ES-I3 (cell line): ENCODE data around the gene ST8SIA4.

Source experiments
- H3K36me3 ChIP-seq: 2 replicates; pipeline ENCODE4 v1.6.1; 2013; ENCODE audit warnings: mild to moderate bottlenecking, low read length, control low read depth, moderate library complexity; ENCODE audit not compliant: insufficient read depth
- H3K4me1 ChIP-seq: 2 replicates; pipeline ENCODE4 v1.6.1; 2013; ENCODE audit warnings: mild to moderate bottlenecking, control low read depth, low read length; ENCODE audit not compliant: insufficient read depth
- H3K9ac ChIP-seq: 2 replicates; pipeline ENCODE4 v1.6.1; 2013; ENCODE audit warnings: low read depth, mild to moderate bottlenecking, low read length, moderate library complexity
- H3K9me3 ChIP-seq: 2 replicates; pipeline ENCODE4 v1.6.1; 2013; ENCODE audit warnings: mild to moderate bottlenecking, low read length, moderate library complexity; ENCODE audit not compliant: control insufficient read depth, insufficient read depth

Gene ST8SIA4

GRCh38 chr5:100855937-100856430, 47.1 kb downstream of the ST8SIA4 start:
- Histone ChIP-seq H3K36me3 (no peaks in the 10 kb centered on the region), H3K9ac (no peak overlapping the region), H3K9me3 (no peaks in the 10 kb centered on the region), H3K4me1 (no peaks in the 10 kb centered on the region)

GRCh38 chr5:100855295-100855694, 47.8 kb downstream of the ST8SIA4 start:
- Histone ChIP-seq H3K4me1 (no peaks in the 10 kb centered on the region), H3K36me3 (no peaks in the 10 kb centered on the region), H3K9me3 (no peaks in the 10 kb centered on the region), H3K9ac (no peak overlapping the region)

- Histone ChIP-seq H3K4me1 (no peaks in the 10 kb centered on the region), H3K9me3 (no peaks in the 10 kb centered on the region), H3K9ac (no peak overlapping the region), H3K36me3 (no peaks in the 10 kb centered on the region)
Observed at GRCh38 chr5:100854591-100854990, 48.5 kb downstream of the ST8SIA4 start.

DNA sequence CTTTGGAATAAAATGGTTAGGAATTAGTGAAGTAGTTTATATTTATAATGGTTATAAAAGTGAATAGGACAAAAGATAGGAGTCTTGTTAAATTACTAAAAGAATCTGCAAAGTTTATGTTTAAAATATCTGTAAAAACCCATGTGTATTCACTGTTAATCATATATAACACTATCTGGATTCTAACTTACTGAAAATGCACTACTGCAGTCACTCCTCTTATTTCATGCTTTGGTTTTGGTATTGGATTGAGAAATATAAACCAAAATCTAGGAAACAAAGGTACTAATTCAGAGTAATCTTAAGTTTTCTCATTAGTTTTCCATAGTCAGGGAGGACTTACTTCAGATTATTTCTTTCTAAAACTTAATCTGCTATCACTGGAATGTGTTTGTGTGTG, 49.5 kb downstream of the ST8SIA4 start:
- no peak overlapping the region for H3K9ac ChIP-seq
- no peaks in the 10 kb centered on the region for H3K36me3 ChIP-seq
- no peaks in the 10 kb centered on the region for H3K4me1 ChIP-seq
- H3K9me3 ChIP-seq: no peaks in the 10 kb centered on the region

- Histone ChIP-seq H3K4me1 (no peaks in the 10 kb centered on the region), H3K9me3 (no peaks in the 10 kb centered on the region), H3K36me3 (no peaks in the 10 kb centered on the region), H3K9ac (no peak overlapping the region)
Observed at GRCh38 chr5:100852988-100853449, 50.1 kb downstream of the ST8SIA4 start.

GRCh38 chr5:100852051-100852450, 51.0 kb downstream of the ST8SIA4 start:
- Histone ChIP-seq H3K9ac (no peak overlapping the region), H3K4me1 (no peaks in the 10 kb centered on the region)

DNA sequence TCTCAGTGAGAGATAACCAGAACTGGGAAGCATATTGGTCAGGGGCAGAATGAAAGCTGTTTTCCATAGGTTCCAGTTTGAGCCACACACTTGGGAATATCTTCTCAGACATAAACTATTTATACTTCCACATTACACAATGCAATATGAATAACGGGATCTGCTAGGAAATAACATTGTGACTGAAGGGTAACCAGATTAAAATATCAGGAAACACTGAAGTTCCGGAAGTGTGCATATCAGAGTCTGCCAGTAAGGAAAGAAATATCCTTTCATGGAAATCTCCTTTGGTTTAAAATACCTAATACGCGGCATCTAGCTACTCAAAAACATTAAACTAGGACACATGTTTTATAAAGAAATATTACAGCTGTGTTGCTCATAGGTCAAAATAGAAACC, 56.3 kb downstream of the ST8SIA4 start:
- no peaks in the 10 kb centered on the region for H3K9me3 ChIP-seq
- no peaks in the 10 kb centered on the region for H3K36me3 ChIP-seq
- H3K9ac ChIP-seq: no peak overlapping the region
- no peaks in the 10 kb centered on the region for H3K4me1 ChIP-seq

More at GRCh38 chr5:100852051-100852450, 51.0 kb downstream of the ST8SIA4 start:
- Histone ChIP-seq H3K9me3 (no peaks in the 10 kb centered on the region), H3K36me3 (no peaks in the 10 kb centered on the region)

- H3K9me3 ChIP-seq: no peaks in the 10 kb centered on the region
- peaks cover 11% of the 10 kb centered on the region for H3K4me1 ChIP-seq
- no peak overlapping the region for H3K9ac ChIP-seq
- no peaks in the 10 kb centered on the region for H3K36me3 ChIP-seq
Observed at GRCh38 chr5:100842080-100842479, 61.0 kb downstream of the ST8SIA4 start.

DNA sequence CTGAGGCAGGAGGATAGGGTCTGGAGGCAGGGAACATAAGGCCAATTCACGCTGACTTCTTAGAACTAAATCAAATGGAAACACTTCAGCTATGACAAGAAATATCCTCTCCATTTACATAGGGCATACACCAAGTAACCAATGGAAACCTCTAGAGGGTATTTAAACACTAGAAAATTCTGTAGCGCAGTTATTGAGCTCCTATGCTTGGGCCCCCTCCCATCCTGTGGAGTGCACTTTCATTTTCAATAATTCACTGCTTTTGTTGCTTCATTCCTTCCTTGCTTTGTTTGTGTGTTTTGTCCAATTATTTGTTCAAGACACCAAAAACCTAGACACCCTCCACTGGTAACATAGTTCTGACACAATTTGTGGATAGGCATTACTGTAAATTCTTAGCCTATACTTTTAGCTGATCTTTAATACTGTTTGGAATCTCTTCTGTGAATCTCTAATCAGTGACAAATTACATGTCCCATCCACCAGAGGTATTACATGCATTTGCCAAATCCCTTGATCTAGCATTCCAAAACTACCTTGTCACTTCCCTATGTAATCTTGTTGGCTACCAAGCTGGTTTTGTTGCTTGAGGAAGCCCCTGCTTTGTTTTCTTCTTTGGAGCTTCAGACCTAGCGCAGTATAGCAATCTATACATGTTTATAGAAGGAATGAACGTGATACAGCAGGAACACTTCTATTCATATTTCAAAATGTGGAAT, 61.6 kb downstream of the ST8SIA4 start:
- Histone ChIP-seq H3K4me1 (peaks cover 11% of the 10 kb centered on the region), H3K9me3 (no peaks in the 10 kb centered on the region)

GRCh38 chr5:100840789-100841188, 62.3 kb downstream of the ST8SIA4 start:
- Histone ChIP-seq H3K9me3 (no peaks in the 10 kb centered on the region), H3K9ac (no peak overlapping the region), H3K4me1 (peaks cover 11% of the 10 kb centered on the region), H3K36me3 (no peaks in the 10 kb centered on the region)

More for the DNA sequence above, 61.6 kb downstream of the ST8SIA4 start:
- Histone ChIP-seq H3K36me3 (no peaks in the 10 kb centered on the region), H3K9ac (no peak overlapping the region)

- no peaks in the 10 kb centered on the region for H3K36me3 ChIP-seq
- H3K4me1 ChIP-seq: peaks cover 11% of the 10 kb centered on the region
- H3K9ac ChIP-seq: no peak overlapping the region
- H3K9me3 ChIP-seq: no peaks in the 10 kb centered on the region
Observed at GRCh38 chr5:100840370-100840769, 62.7 kb downstream of the ST8SIA4 start.

- H3K4me1 ChIP-seq: peaks cover 11% of the 10 kb centered on the region
- H3K9ac ChIP-seq: no peak overlapping the region
- H3K9me3 ChIP-seq: no peaks in the 10 kb centered on the region
- no peaks in the 10 kb centered on the region for H3K36me3 ChIP-seq
Observed at GRCh38 chr5:100838048-100838473, 65.0 kb downstream of the ST8SIA4 start.

- Histone ChIP-seq H3K4me1 (no peaks in the 10 kb centered on the region), H3K36me3 (no peaks in the 10 kb centered on the region), H3K9ac (no peak overlapping the region), H3K9me3 (no peaks in the 10 kb centered on the region)
Observed at GRCh38 chr5:100834519-100834918, 68.6 kb downstream of the ST8SIA4 start.

GRCh38 chr5:100832252-100833230, 70.5 kb downstream of the ST8SIA4 start:
- Histone ChIP-seq H3K36me3 (no peaks in the 10 kb centered on the region), H3K4me1 (peaks cover 12% of the 10 kb centered on the region; the same call in 1 of the 2 replicates)

More at GRCh38 chr5:100832252-100833230, 70.5 kb downstream of the ST8SIA4 start:
- no peak overlapping the region for H3K9ac ChIP-seq
- H3K9me3 ChIP-seq: no peaks in the 10 kb centered on the region
